IMR-90 (cell line): Measurements from ENCODE around the gene USP7. TPM values are rescaled to one million over a fixed set of nuclear protein-coding genes. Genes with fewer than 3 reads are reported as not detected.

Experiments
- ATAC-seq: fragments of 200-7000 bp; cut with Tn5 transposase; 2 replicates; pipeline ENCODE4 v1.9.1; 2020; ENCODE audit warnings: low read depth, mild to moderate bottlenecking, moderate library complexity
- BruUV-seq: library from RNA; stranded (reverse); fragments of 400-500 nt; replicated peaks from 2 replicates; lab custom pipeline; 2021; lab: Mats Ljungman, UMichigan
- CTCF ChIA-PET: fragments of 300-600 bp; formaldehyde crosslinking; extraction: SDS; loops from one replicate; lab custom pipeline; 2021; ENCODE audit warnings: antibody characterized with exemption; lab: Yijun Ruan, JAX
- POLR2A ChIA-PET: fragments of 300-600 bp; sonication (Branson Sonifier 250); formaldehyde crosslinking; loops from one replicate; lab custom pipeline; 2022; ENCODE audit warnings: antibody characterized with exemption; ENCODE audit not compliant: unreplicated experiment; lab: Charles Lee
- DNase-seq: peaks from one replicate; pipeline ENCODE4 v3.0.0; 2013
- H2AFZ ChIP-seq: replicated peaks from 2 replicates; pipeline ENCODE3; 2013; ENCODE audit warnings: low read length, mild to moderate bottlenecking; ENCODE audit not compliant: poor library complexity
- H2AK5ac ChIP-seq: 2 replicates; pipeline ENCODE4 v1.6.1; 2013; ENCODE audit warnings: low read depth, low read length, inconsistent platforms
- H2AK9ac ChIP-seq: replicated peaks from 2 replicates; pipeline ENCODE3; 2013; ENCODE audit warnings: mild to moderate bottlenecking, low read depth, low read length, moderate library complexity; ENCODE audit not compliant: poor library complexity
- H2BK120ac ChIP-seq: 2 replicates; pipeline ENCODE4 v1.6.1; 2013; ENCODE audit warnings: low read depth, low read length, inconsistent platforms
- H2BK15ac ChIP-seq: 3 replicates; pipeline ENCODE4 v1.6.1; 2013; ENCODE audit warnings: low read depth, low read length, inconsistent platforms
- H2BK20ac ChIP-seq: 2 replicates; pipeline ENCODE4 v1.6.1; 2013; ENCODE audit warnings: low read depth, mild to moderate bottlenecking, inconsistent platforms, low read length, moderate library complexity
- H2BK5ac ChIP-seq: 2 replicates; pipeline ENCODE4 v1.6.1; 2013; ENCODE audit warnings: mild to moderate bottlenecking, low read depth, low read length, inconsistent platforms; ENCODE audit not compliant: poor library complexity, severe bottlenecking
- H3K14ac ChIP-seq: replicated peaks from 2 replicates; pipeline ENCODE4 v1.6.1; 2013; ENCODE audit warnings: low read depth, low read length, inconsistent platforms
- H3K18ac ChIP-seq: 2 replicates; pipeline ENCODE4 v1.6.1; 2013; ENCODE audit warnings: low read depth, low read length, control low read depth
- H3K23ac ChIP-seq: 2 replicates; pipeline ENCODE4 v1.6.1; 2013; ENCODE audit warnings: low read depth, low read length, inconsistent platforms
- H3K27ac ChIP-seq: 2 replicates; pipeline ENCODE4 v1.5.1; 2013; ENCODE audit warnings: mild to moderate bottlenecking, control low read depth, low read length; ENCODE audit not compliant: insufficient read depth
- H3K27me3 ChIP-seq: 2 replicates; pipeline ENCODE4 v1.6.1; 2013; ENCODE audit warnings: low read length; ENCODE audit not compliant: control insufficient read depth, insufficient read depth
- H3K36me3 ChIP-seq: 2 replicates; pipeline ENCODE4 v1.6.1; 2013; ENCODE audit warnings: low read length, mixed read lengths; ENCODE audit not compliant: control insufficient read depth, insufficient read depth
- H3K4ac ChIP-seq: 2 replicates; pipeline ENCODE4 v1.6.1; 2013; ENCODE audit warnings: low read depth, low read length, inconsistent platforms
- H3K4me1 ChIP-seq: 2 replicates; pipeline ENCODE4 v1.6.1; 2013; ENCODE audit warnings: low read length, mixed read lengths; ENCODE audit not compliant: control insufficient read depth, insufficient read depth
- H3K4me2 ChIP-seq: 2 replicates; pipeline ENCODE4 v1.6.1; 2013; ENCODE audit warnings: low read depth, mild to moderate bottlenecking, control low read depth, low read length, moderate library complexity
- H3K4me3 ChIP-seq: 2 replicates; pipeline ENCODE4 v1.5.1; 2013; ENCODE audit warnings: low read depth, mild to moderate bottlenecking, control low read depth, low read length, moderate library complexity; ENCODE audit not compliant: insufficient read depth
- H3K56ac ChIP-seq: 2 replicates; pipeline ENCODE4 v1.6.1; 2013; ENCODE audit warnings: low read length, inconsistent platforms; ENCODE audit not compliant: insufficient read depth; ENCODE audit errors: extremely low read depth
- H3K79me1 ChIP-seq, 2 experiments: 2 replicates each; pipeline ENCODE4 v1.6.1; 2013; ENCODE audit warnings: low read length in 2 of 2, inconsistent platforms in 1 of 2, low read depth in 1 of 2
- H3K9ac ChIP-seq: 2 replicates; pipeline ENCODE4 v1.6.1; 2013; ENCODE audit warnings: low read depth, low read length, control low read depth
- H3K9me1 ChIP-seq: 2 replicates; pipeline ENCODE4 v1.6.1; 2013; ENCODE audit warnings: low read length, inconsistent platforms; ENCODE audit not compliant: insufficient read depth
- H3K9me3 ChIP-seq: 2 replicates; pipeline ENCODE4 v1.6.1; 2013; ENCODE audit warnings: low read length; ENCODE audit not compliant: control insufficient read depth, insufficient read depth
- H4K20me1 ChIP-seq: 2 replicates; pipeline ENCODE4 v1.6.1; 2013; ENCODE audit warnings: low read length, inconsistent platforms; ENCODE audit not compliant: insufficient read depth
- H4K5ac ChIP-seq: 2 replicates; pipeline ENCODE4 v1.6.1; 2013; ENCODE audit warnings: mild to moderate bottlenecking, low read depth, low read length, control low read depth
- H4K8ac ChIP-seq, 2 experiments: 2 replicates each; pipeline ENCODE4 v1.6.1; 2013; ENCODE audit warnings: low read depth in 2 of 2, low read length in 2 of 2, control low read depth in 1 of 2, inconsistent platforms in 1 of 2
- H4K91ac ChIP-seq: 2 replicates; pipeline ENCODE4 v1.6.1; 2013; ENCODE audit warnings: low read depth, low read length, inconsistent platforms; ENCODE audit not compliant: insufficient read depth
- MAZ ChIP-seq: IDR thresholded peaks from 2 replicates; pipeline ENCODE4 v1.6.1; 2012; ENCODE audit warnings: low read depth, mild to moderate bottlenecking, low read length, improper control_type of control experiment, moderate library complexity, borderline replicate concordance
- POLR2A ChIP-seq: IDR thresholded peaks from 2 replicates; pipeline ENCODE4 v1.6.1; 2012; ENCODE audit warnings: mild to moderate bottlenecking, low read depth, low read length
- SMC3 ChIP-seq: fragments of 150-350 bp; IDR thresholded peaks from 2 replicates; pipeline ENCODE4 v1.6.1; 2016; ENCODE audit warnings: low read depth, mild to moderate bottlenecking, antibody characterized with exemption, low read length, moderate library complexity
- WGBS, 2 experiments: methylation state at CpG; one replicate each; pipeline versions ENCODE4 v1.1.5 to v1.1.7; 2013; ENCODE audit warnings: missing lambda C conversion rate in 2 of 2; ENCODE audit not compliant: insufficient read length in 1 of 2; ENCODE audit errors: extremely low coverage in 2 of 2; 5-methylcytosine and 5-hydroxymethylcytosine counted together
- dilution Hi-C: fragments of 300-500 bp; cut with HindIII; formaldehyde crosslinking; loops from one replicate; pipeline ENCODE4 v1.14.3; 2018; ENCODE audit warnings: low sequenced_read_pairs; ENCODE audit not compliant: unreplicated experiment
- in situ Hi-C: fragments of 300-500 bp; cut with MboI; formaldehyde crosslinking; loops from 3 replicates; pipeline ENCODE4 v1.14.3; 2019; ENCODE audit warnings: low sequenced_read_pairs, inconsistent platforms, mixed read lengths
- intact Hi-C: fragments of 100-400 bp; cut with micrococcal nuclease; formaldehyde crosslinking; loops from 2 replicates; pipeline ENCODE4 v1.10.0; 2022
- polyA plus RNA-seq, 3 experiments: library from polyadenylated mRNA; depleted of rRNA; stranded (reverse); fragments of >200 nt; gene quantifications; 2 replicates each; pipeline ENCODE4 v1.2.3, GENCODE V29; 2012; ENCODE audit warnings: low replicate concordance in 1 of 3
- total RNA-seq: library from RNA; depleted of rRNA; stranded (reverse); fragments of >200 nt; gene quantifications from 2 replicates; pipeline ENCODE4 v1.2.3, GENCODE V29; 2012
- TF ChIP-seq, protein P1 (sequence below): conservative IDR thresholded peaks from 2 replicates; pipeline ENCODE4 v1.5.1; 2012; ENCODE audit warnings: mild to moderate bottlenecking, low read depth, low read length, improper control_type of control experiment

USP7 gene
- total and polyA plus RNA-seq, 2 of the 4 experiments (the other 2 are of a cell fraction): 17.8 to 28.3 TPM

GRCh38 chr16:8935989-8936388 is 27.7 kb downstream of the USP7 start:
- H2AFZ ChIP-seq: no peak overlapping the region
- no peak overlapping the region for H2AK9ac ChIP-seq
- H3K4me1 ChIP-seq: no peaks in the 10 kb centered on the region
- peaks cover 14 to 84% of the 10 kb centered on the region in 2 experiments for H3K79me1 ChIP-seq
- ATAC-seq: no peak
- no peaks in the 10 kb centered on the region for H3K9me3 ChIP-seq
- no TSS peak for BruUV-seq
- H2BK120ac ChIP-seq: no peak overlapping the region
- no peak overlapping the region for H4K91ac ChIP-seq
- TF ChIP-seq MAZ: no peak
- TF ChIP-seq POLR2A: no peak
- TF ChIP-seq, protein P1, sequence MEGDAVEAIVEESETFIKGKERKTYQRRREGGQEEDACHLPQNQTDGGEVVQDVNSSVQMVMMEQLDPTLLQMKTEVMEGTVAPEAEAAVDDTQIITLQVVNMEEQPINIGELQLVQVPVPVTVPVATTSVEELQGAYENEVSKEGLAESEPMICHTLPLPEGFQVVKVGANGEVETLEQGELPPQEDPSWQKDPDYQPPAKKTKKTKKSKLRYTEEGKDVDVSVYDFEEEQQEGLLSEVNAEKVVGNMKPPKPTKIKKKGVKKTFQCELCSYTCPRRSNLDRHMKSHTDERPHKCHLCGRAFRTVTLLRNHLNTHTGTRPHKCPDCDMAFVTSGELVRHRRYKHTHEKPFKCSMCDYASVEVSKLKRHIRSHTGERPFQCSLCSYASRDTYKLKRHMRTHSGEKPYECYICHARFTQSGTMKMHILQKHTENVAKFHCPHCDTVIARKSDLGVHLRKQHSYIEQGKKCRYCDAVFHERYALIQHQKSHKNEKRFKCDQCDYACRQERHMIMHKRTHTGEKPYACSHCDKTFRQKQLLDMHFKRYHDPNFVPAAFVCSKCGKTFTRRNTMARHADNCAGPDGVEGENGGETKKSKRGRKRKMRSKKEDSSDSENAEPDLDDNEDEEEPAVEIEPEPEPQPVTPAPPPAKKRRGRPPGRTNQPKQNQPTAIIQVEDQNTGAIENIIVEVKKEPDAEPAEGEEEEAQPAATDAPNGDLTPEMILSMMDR: peak; percentile 23; the same call in 1 of the 2 replicates
- TF ChIP-seq SMC3: no peak
- H2BK15ac ChIP-seq: no peak overlapping the region
- no peak overlapping the region for H3K56ac ChIP-seq
- H4K5ac ChIP-seq: no peak overlapping the region
- no peak overlapping the region for H3K9ac ChIP-seq
- WGBS, 2 experiments: 80% methylated on average over 1 of the region's 9 CpGs; no CpG with 5 or more reads in 1 of the 2 experiments
- dilution Hi-C loops (no loop called here), intact Hi-C loops (loop anchor here (10.0 kb wide), 1 partner anchor 501 kb away; no protein-coding TSS in a partner anchor), in situ Hi-C loops (no loop called here)
- no peak overlapping the region for H3K18ac ChIP-seq
- H2BK20ac ChIP-seq: no peak overlapping the region
- no peak overlapping the region for H3K14ac ChIP-seq
- H3K4me3 ChIP-seq: no peak overlapping the region
- H3K23ac ChIP-seq: no peak overlapping the region
- POLR2A ChIA-PET: no interaction called here
- H4K8ac ChIP-seq: no peak overlapping the region
- peaks cover 17% of the 10 kb centered on the region for H3K9me1 ChIP-seq
- no peak for DNase-seq
- H3K27me3 ChIP-seq: no peaks in the 10 kb centered on the region
- H4K20me1 ChIP-seq: peaks cover 100% of the 10 kb centered on the region
- H2BK5ac ChIP-seq: no peak overlapping the region
- CTCF ChIA-PET: interaction anchor here (1.1 to 1.4 kb wide), 5 partner anchors 8 to 73 kb away, joined by 3 to 6 read pairs (median 4); no protein-coding TSS in a partner anchor
- H3K4ac ChIP-seq: no peak overlapping the region
- no peak overlapping the region for H2AK5ac ChIP-seq
- H3K36me3 ChIP-seq: no peaks in the 10 kb centered on the region
- H3K27ac ChIP-seq: no peak overlapping the region
- H3K4me2 ChIP-seq: no peak overlapping the region
